Cardiac septum (tissue), 1 donor: ENCODE measurements around the gene ACVR1. TPM values are rescaled to one million over a fixed set of nuclear protein-coding genes. Genes with fewer than 3 reads are reported as not detected.
"Not testable (repeated sequence)": the region's sequence is repeated elsewhere in the genome, so short reads cannot be mapped to it uniquely, and the experiment has no call there.

Source experiments
- DNase-seq: peaks from one replicate; pipeline ENCODE4 v3.0.0-alpha.2; 2020; ENCODE audit warnings: low spot score
- intact Hi-C: fragments of 100-400 bp; cut with DNase I; formaldehyde crosslinking; loops from one replicate; pipeline ENCODE4 v1.14.0; 2022
- total RNA-seq: library from RNA; stranded (reverse); fragmentation: NEBNext Ultra II Directional; extraction: Animal tissue kit (Norgen Biotek cat#: 25700); gene quantifications from one replicate; pipeline ENCODE4 v1.2.1, GENCODE V29; 2021
- donor health status: DM: no; HTN: no; CAD: no.

ACVR1 gene
- total RNA-seq, 1 donor from 2014 or later: 22.7 TPM

DNA sequence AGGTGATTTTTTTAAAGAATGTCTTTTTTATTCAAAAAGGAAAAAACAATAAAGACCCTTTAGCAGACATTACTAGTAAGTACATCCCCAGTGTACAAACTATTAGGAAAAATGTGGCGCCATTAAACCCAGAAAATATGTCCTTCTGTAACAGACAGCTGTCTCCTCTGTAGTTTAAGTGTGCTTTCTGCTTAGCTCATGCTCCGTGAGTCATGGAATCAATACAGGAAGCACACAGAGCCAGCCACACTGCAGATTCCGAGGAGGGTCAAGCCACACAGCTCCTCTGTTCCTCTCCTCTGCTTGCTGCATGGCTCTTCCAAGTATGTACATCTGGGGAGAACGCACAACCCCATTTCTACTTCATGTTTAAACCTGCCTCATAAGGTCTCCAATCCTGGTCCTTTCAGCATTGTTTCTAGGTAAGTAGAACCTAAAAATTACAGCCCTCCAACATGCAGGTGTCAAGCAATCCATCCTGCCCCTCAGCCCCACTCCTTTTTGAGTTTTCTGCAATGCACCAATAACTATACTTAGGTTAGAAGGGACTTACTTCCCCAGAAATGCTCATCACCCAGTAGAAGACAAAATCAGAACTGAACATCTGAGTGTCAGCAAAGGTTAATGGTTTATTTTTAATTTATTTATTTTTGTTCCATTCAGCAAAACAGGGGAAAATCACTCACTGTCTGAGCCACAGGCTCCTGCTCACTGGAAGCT, 37.5 kb downstream of the ACVR1 start:
- DNase-seq: no peak
- intact Hi-C loops: loop anchor here (5.0 kb wide), 1 partner anchor 51 kb away; no protein-coding TSS in a partner anchor

GRCh38 chr2:157837851-157838441, 38.2 kb downstream of the ACVR1 start:
- no peak for DNase-seq
- intact Hi-C loops: loop anchor here (5.0 kb wide), 1 partner anchor 51 kb away; no protein-coding TSS in a partner anchor

- intact Hi-C loops: loop anchor here (5.0 kb wide), 1 partner anchor 49 kb away; no protein-coding TSS in a partner anchor
- DNase-seq: no peak
Measured at GRCh38 chr2:157836531-157836930, 39.6 kb downstream of the ACVR1 start.

GRCh38 chr2:157835425-157835824, 40.7 kb downstream of the ACVR1 start:
- intact Hi-C loops: loop anchor here (5.0 kb wide), 1 partner anchor 48 kb away; no protein-coding TSS in a partner anchor
- DNase-seq: no peak

DNA sequence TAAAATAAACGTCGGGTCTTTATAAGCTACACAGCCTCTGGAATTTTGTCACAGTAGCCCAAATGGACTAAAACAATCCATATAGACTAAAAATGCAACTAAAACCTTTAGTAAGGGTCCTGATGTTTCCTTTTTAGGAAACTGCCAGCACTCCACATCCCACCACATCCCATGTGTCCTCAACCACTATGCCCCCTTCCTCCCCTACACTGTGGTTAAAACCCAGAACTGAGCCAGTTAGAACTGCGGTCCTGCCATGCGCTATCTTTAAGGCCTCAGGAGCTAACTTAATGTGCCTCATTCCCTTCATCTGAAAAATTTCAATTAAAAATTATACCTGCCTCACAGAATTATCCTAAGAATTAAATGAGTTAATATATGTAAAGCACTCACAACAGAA, 41.1 kb downstream of the ACVR1 start:
- no peak for DNase-seq
- intact Hi-C loops: loop anchor here (5.0 kb wide), 1 partner anchor 48 kb away; no protein-coding TSS in a partner anchor

GRCh38 chr2:157833721-157834120, 42.4 kb downstream of the ACVR1 start:
- no peak for DNase-seq
- intact Hi-C loops: no loop called here

GRCh38 chr2:157831573-157832315, 44.4 kb downstream of the ACVR1 start:
- intact Hi-C loops: no loop called here

GRCh38 chr2:157830696-157831570, 45.2 kb downstream of the ACVR1 start:
- no peak for DNase-seq
- intact Hi-C loops: no loop called here

More at GRCh38 chr2:157831573-157832315, 44.4 kb downstream of the ACVR1 start:
- DNase-seq: no peak

DNA sequence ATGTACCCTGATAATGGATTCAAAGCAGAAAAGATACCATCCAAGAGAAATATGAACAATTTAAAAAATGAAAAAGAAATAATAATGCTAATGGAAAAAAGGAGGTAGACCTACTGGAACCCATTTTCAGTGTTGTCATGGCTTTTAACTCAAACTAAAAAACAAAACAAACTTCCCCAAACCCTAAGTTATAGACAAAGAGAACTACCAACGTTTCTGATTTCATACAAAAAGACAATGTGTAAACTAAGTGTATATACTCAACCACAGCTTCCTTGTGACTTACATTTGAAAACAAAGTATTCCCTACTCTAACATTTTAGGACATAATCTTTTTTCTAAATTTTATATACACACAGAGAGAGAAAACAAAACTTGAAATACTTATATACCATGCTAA, 45.9 kb downstream of the ACVR1 start:
- DNase-seq: no peak
- intact Hi-C loops: no loop called here

GRCh38 chr2:157827377-157827776, 48.8 kb downstream of the ACVR1 start:
- intact Hi-C loops: no loop called here
- DNase-seq: no peak

- DNase-seq, intact Hi-C loops: not testable (repeated sequence)
Measured at GRCh38 chr2:157826644-157827043, 49.5 kb downstream of the ACVR1 start.

DNA sequence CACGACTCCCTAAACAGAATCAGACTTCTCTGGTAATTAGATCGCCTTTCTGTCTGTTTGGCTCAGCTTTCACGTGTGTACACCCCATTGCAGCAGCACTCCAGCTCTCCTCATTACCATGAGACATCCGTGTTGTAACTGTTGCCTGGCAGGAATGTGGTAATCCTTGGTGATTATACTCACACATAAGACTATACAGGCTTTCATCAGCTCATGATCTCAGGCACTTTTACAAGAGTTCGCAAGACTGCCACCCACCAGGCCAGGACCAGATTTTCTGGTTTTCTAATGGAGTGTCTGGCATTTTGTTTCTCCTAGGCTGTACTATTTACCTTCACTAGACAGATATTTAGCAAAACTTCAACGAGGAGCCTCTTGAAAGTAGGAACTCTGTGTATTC, 50.2 kb downstream of the ACVR1 start:
- no peak for DNase-seq
- intact Hi-C loops: no loop called here

DNA sequence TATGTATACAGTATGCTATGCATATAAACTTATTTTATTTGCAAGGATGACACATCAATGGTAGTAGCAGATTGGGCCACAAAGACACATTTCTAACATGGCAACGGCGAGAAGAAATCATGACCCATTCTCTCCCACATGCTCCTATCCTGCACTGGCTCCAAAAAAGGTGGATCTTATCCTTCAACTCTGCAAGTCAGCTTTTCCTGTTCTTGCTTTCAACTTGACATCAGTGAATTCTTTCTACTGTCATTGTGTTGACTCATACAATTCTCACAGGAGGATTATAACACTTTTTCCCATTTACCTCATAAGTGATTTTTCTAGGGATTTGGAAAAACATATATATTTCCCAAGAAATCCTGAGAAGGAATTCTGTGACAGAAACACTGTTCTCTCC, 53.1 kb downstream of the ACVR1 start:
- intact Hi-C loops: no loop called here
- no peak for DNase-seq

- DNase-seq: no peak
- intact Hi-C loops: no loop called here
Measured at GRCh38 chr2:157822533-157822932, 53.6 kb downstream of the ACVR1 start.

- DNase-seq: no peak
- intact Hi-C loops: no loop called here
Measured at GRCh38 chr2:157821519-157822131, 54.5 kb downstream of the ACVR1 start.

GRCh38 chr2:157820193-157820592, 55.9 kb downstream of the ACVR1 start:
- no peak for DNase-seq
- intact Hi-C loops: no loop called here

DNA sequence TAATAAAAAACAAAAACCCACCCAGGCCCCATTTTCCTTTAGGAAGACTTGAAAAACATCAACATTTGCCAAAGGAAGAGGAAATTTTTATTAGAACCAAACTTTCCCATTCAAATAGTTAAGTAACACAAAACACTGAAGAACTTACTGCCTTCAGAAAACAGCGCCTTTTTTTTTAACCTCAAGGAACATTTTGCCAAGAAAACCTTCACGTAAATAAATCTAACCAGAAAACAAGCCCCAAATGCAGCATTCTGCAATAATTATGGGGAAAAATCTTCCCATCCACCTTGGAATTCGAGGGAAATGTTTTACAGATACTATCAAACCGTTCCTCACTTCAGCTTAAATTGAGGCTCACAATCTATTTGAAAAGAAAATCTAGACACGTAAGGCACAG, 56.4 kb downstream of the ACVR1 start:
- intact Hi-C loops: no loop called here
- DNase-seq: no peak

DNA sequence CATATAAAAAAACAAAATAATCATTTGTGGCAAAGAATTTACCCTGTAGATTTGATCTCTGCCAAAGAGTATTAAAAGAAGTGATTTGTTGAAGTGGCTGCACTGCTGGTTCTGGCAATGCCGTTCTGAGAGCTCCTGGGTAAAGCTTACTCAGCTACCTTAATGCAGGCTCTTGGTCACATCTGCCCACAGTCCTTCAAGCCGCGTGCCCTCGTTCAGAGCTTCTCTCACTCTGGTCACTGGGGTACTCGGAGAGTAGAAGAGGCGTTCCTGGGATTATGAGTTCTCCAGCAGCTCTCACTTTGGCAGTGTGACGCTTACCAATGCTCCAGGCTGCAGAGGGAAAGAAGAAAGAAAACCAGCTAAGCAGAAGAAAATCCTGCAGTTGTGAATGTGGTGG, 57.9 kb downstream of the ACVR1 start:
- intact Hi-C loops: no loop called here
- DNase-seq: no peak

- DNase-seq: no peak
- intact Hi-C loops: no loop called here
Measured at GRCh38 chr2:157815421-157815820, 60.7 kb downstream of the ACVR1 start.
